22Rv1 (cell line): ENCODE measurements around the gene JUND.

Experiments
- CTCF ChIP-seq: fragments of 450-650 bp; IDR thresholded peaks from 2 replicates; pipeline ENCODE4 v1.5.1; 2017; ENCODE audit warnings: mild to moderate bottlenecking
- ZFX ChIP-seq: fragments of 450-650 bp; IDR thresholded peaks from 2 replicates; pipeline ENCODE4 v1.6.1; 2017; ENCODE audit warnings: antibody characterized with exemption, borderline replicate concordance

- no peak for TF ChIP-seq CTCF
- no peak for TF ChIP-seq ZFX
Observed at GRCh38 chr19:18294467-18294864, 13.0 kb upstream of the JUND start.
